CD4-positive, alpha-beta T cell treated with Interleukin-12 subunit alpha and Interleukin-12 subunit beta, for 1 hour (primary cell): ENCODE results near the gene TMEM250.

ENCODE experiments used
- DNase-seq: peaks from one replicate; pipeline ENCODE4 v3.0.0-alpha.2; 2020

The TMEM250 gene

GRCh38 chr9:136131629-136132511, 13.2 kb upstream of the TMEM250 start:
- no peak for DNase-seq

- no peak for DNase-seq
Measured at GRCh38 chr9:136129176-136129575, 10.5 kb upstream of the TMEM250 start.

GRCh38 chr9:136128436-136128835, 9.8 kb upstream of the TMEM250 start:
- no peak for DNase-seq

- DNase-seq, result no peak
Measured at GRCh38 chr9:136127313-136127712, 8.6 kb upstream of the TMEM250 start.

GRCh38 chr9:136124976-136125692, 6.5 kb upstream of the TMEM250 start:
- DNase-seq, result no peak

GRCh38 chr9:136122425-136123383, 4.0 kb upstream of the TMEM250 start:
- DNase-seq, result peak; percentile 80

- no peak for DNase-seq
Measured at GRCh38 chr9:136121801-136122200, 3.1 kb upstream of the TMEM250 start.

GRCh38 chr9:136120438-136120844, 1.8 kb upstream of the TMEM250 start:
- DNase-seq, result no peak

GRCh38 chr9:136119883-136120393, 1.3 kb upstream of the TMEM250 start:
- no peak for DNase-seq

GRCh38 chr9:136119061-136119882, 597 bp upstream of the TMEM250 start:
- peak; percentile 32 for DNase-seq

GRCh38 chr9:136117916-136118319, 757 bp downstream of the TMEM250 start:
- no peak for DNase-seq

- no peak for DNase-seq
Measured at GRCh38 chr9:136117291-136117915, 1.3 kb downstream of the TMEM250 start.

GRCh38 chr9:136116360-136117098, 2.1 kb downstream of the TMEM250 start:
- no peak for DNase-seq

GRCh38 chr9:136115641-136116359, 2.9 kb downstream of the TMEM250 start:
- DNase-seq, result no peak

GRCh38 chr9:136115206-136115605, 3.5 kb downstream of the TMEM250 start:
- DNase-seq, result no peak

GRCh38 chr9:136114610-136115009, 4.1 kb downstream of the TMEM250 start:
- DNase-seq, result no peak

- no peak for DNase-seq
Measured at GRCh38 chr9:136112541-136112940, 6.1 kb downstream of the TMEM250 start.

- no peak for DNase-seq
Measured at GRCh38 chr9:136111910-136112309, 6.8 kb downstream of the TMEM250 start.

GRCh38 chr9:136111190-136111589, 7.5 kb downstream of the TMEM250 start:
- no peak for DNase-seq
